Keratinocyte (primary cell): ENCODE data around the gene FLT3. TPM values are rescaled to one million over a fixed set of nuclear protein-coding genes. Genes with fewer than 3 reads are reported as not detected.
"Not testable (repeated sequence)": the region's sequence is repeated elsewhere in the genome, so short reads cannot be mapped to it uniquely, and the experiment has no call there.

Experiments
- DNase-seq: peaks from one replicate; pipeline ENCODE4 v3.0.0-alpha.2; 2011; ENCODE audit warnings: low read depth, missing footprints, low spot score
- FAIRE-seq: peaks from 2 replicates; lab custom pipeline; 2011; peaks lifted over from hg19 to GRCh38; lab: Jason Lieb, UNC
- H2AFZ ChIP-seq: 2 replicates; pipeline ENCODE4 v1.6.0; 2012; ENCODE audit warnings: low read length, control low read depth, inconsistent platforms; ENCODE audit not compliant: control insufficient read depth
- H3K27ac ChIP-seq: 2 replicates; pipeline ENCODE4 v1.5.1; 2011; ENCODE audit warnings: low read length; ENCODE audit not compliant: control insufficient read depth, insufficient read depth
- H3K27me3 ChIP-seq: 3 replicates; pipeline ENCODE4 v1.6.0; 2011; ENCODE audit warnings: low read length; ENCODE audit not compliant: control insufficient read depth, insufficient read depth; ENCODE audit errors: extremely low read depth
- H3K36me3 ChIP-seq, 2 experiments: 2 replicates in 1 of 2; 3 replicates in 1 of 2; pipeline ENCODE4 v1.5.1; 2011; ENCODE audit warnings: low read length in 2 of 2, mild to moderate bottlenecking in 1 of 2; ENCODE audit not compliant: control insufficient read depth in 2 of 2, insufficient read depth in 2 of 2; ENCODE audit errors: extremely low read depth in 1 of 2
- H3K4me1 ChIP-seq: 3 replicates; pipeline ENCODE4 v1.5.1; 2011; ENCODE audit warnings: low read length; ENCODE audit not compliant: control insufficient read depth, insufficient read depth; ENCODE audit errors: extremely low read depth
- H3K4me2 ChIP-seq: 3 replicates; pipeline ENCODE4 v1.6.0; 2011; ENCODE audit warnings: low read depth, low read length; ENCODE audit not compliant: control insufficient read depth, insufficient read depth; ENCODE audit errors: extremely low read depth
- H3K4me3 ChIP-seq, 3 experiments: fragments of 200-600 bp in 1 of 3; sonication (generic) in 1 of 3; 2 replicates in 2 of 3; 3 replicates in 1 of 3; pipeline ENCODE4 v1.5.1; 2011 to 2016; ENCODE audit warnings: low read length in 3 of 3, mild to moderate bottlenecking in 3 of 3, control low read depth in 2 of 3, inconsistent platforms in 1 of 3, low read depth in 1 of 3, mixed read lengths in 1 of 3, mixed run types in 1 of 3, moderate library complexity in 1 of 3; ENCODE audit not compliant: control insufficient read depth in 2 of 3, insufficient read depth in 2 of 3; ENCODE audit errors: extremely low read depth in 1 of 3
- H3K79me2 ChIP-seq: 2 replicates; pipeline ENCODE4 v1.6.0; 2012; ENCODE audit warnings: low read length; ENCODE audit not compliant: control insufficient read depth, insufficient read depth
- H3K9ac ChIP-seq: 3 replicates; pipeline ENCODE4 v1.6.0; 2011; ENCODE audit warnings: low read length; ENCODE audit not compliant: control insufficient read depth, insufficient read depth; ENCODE audit errors: extremely low read depth
- H3K9me1 ChIP-seq: 3 replicates; pipeline ENCODE4 v1.6.0; 2011; ENCODE audit warnings: low read length; ENCODE audit not compliant: control insufficient read depth, insufficient read depth; ENCODE audit errors: extremely low read depth
- H3K9me3 ChIP-seq: 2 replicates; pipeline ENCODE4 v1.5.1; 2012; ENCODE audit warnings: low read depth, low read length; ENCODE audit not compliant: control insufficient read depth
- H4K20me1 ChIP-seq: 3 replicates; pipeline ENCODE4 v1.6.0; 2011; ENCODE audit warnings: low read length; ENCODE audit not compliant: control insufficient read depth, insufficient read depth; ENCODE audit errors: extremely low read depth
- CTCF ChIP-seq, 3 experiments: IDR thresholded peaks in 1 of 3; conservative IDR thresholded peaks in 1 of 3; optimal IDR thresholded peaks in 1 of 3; 2 replicates in 2 of 3; 3 replicates in 1 of 3; pipeline versions ENCODE3 to v1.5.1; 2011; ENCODE audit warnings: low read length in 3 of 3, mild to moderate bottlenecking in 3 of 3, moderate library complexity in 2 of 3, control low read depth in 1 of 3, inconsistent platforms in 1 of 3; ENCODE audit not compliant: insufficient read depth in 2 of 3; ENCODE audit errors: extremely low read depth in 1 of 3
- EZH2 ChIP-seq: IDR thresholded peaks from one replicate; pipeline ENCODE4 v1.6.1; 2012; ENCODE audit warnings: inconsistent platforms, mild to moderate bottlenecking, low read length, moderate library complexity
- dilution Hi-C: fragments of 300-500 bp; cut with MboI; formaldehyde crosslinking; loops from one replicate; pipeline ENCODE4 v1.7.0; 2020; ENCODE audit warnings: low sequenced_read_pairs; ENCODE audit not compliant: extremely low pct_ligation_motif_present
- polyA plus RNA-seq, 5 experiments: library from polyadenylated mRNA; depleted of rRNA in 3 of 5; stranded (reverse) in 3 of 5; stranded (forward) in 1 of 5; unstranded in 1 of 5; fragments of >200 nt; gene quantifications; 1 replicate in 1 of 5; 2 replicates in 3 of 5; 3 replicates in 1 of 5; pipeline versions ENCODE4 v1.2.1 to v1.2.3, GENCODE V29; 2011 to 2012; ENCODE audit warnings: missing spikeins in 2 of 5, low read depth in 1 of 5, low replicate concordance in 1 of 5

FLT3 gene
- polyA plus RNA-seq, 1 donor (not counting 4 experiments of a cell fraction or from before 2014, with no cell fraction given), result not detected

GRCh38 chr13:28035146-28035782 is 65.1 kb downstream of the FLT3 start:
- no peaks in the 10 kb centered on the region for H3K9me1 ChIP-seq
- no peaks in the 10 kb centered on the region for H3K27me3 ChIP-seq
- dilution Hi-C loops, result no loop called here
- H3K27ac ChIP-seq, result no peak overlapping the region
- no peak overlapping the region for H2AFZ ChIP-seq
- H3K79me2 ChIP-seq, result no peaks in the 10 kb centered on the region
- H3K4me2 ChIP-seq, result no peak overlapping the region
- no peak overlapping the region for H3K4me3 ChIP-seq
- no peak overlapping the region for H3K9ac ChIP-seq
- no peaks in the 10 kb centered on the region for H3K9me3 ChIP-seq
- no peak for DNase-seq
- no peaks in the 10 kb centered on the region for H4K20me1 ChIP-seq
- TF ChIP-seq EZH2 (no peak), CTCF (optimal IDR thresholded peaks at IDR 0.05 in 1 of 3, IDR thresholded peaks at IDR 0.05 in 1 of 3, conservative IDR thresholded peaks at IDR 0.05 in 1 of 3; ENCODE audit: extremely low read depth in 1 of 3, insufficient read depth in 2 of 3, low read length in 3 of 3) (no peak)
- H3K36me3 ChIP-seq, result no peaks in the 10 kb centered on the region
- no peaks in the 10 kb centered on the region for H3K4me1 ChIP-seq
- FAIRE-seq, result no peak

GRCh38 chr13:28033894-28034655 is 66.3 kb downstream of the FLT3 start:
- Histone ChIP-seq H3K4me3 (no peak overlapping the region), H2AFZ (no peak overlapping the region), H3K9ac (no peak overlapping the region), H3K79me2 (no peaks in the 10 kb centered on the region), H3K9me1 (no peaks in the 10 kb centered on the region), H3K27ac (no peak overlapping the region), H3K36me3 (no peaks in the 10 kb centered on the region), H3K27me3 (no peaks in the 10 kb centered on the region), H3K4me1 (no peaks in the 10 kb centered on the region), H4K20me1 (no peaks in the 10 kb centered on the region), H3K4me2 (no peak overlapping the region), H3K9me3 (no peaks in the 10 kb centered on the region)
- FAIRE-seq (no peak), DNase-seq (no peak)
- dilution Hi-C loops, result no loop called here
- no peak for TF ChIP-seq EZH2
- no peak for TF ChIP-seq CTCF (optimal IDR thresholded peaks at IDR 0.05 in 1 of 3, IDR thresholded peaks at IDR 0.05 in 1 of 3, conservative IDR thresholded peaks at IDR 0.05 in 1 of 3; ENCODE audit: extremely low read depth in 1 of 3, insufficient read depth in 2 of 3, low read length in 3 of 3)

GRCh38 chr13:28032438-28032837 is 67.9 kb downstream of the FLT3 start:
- H2AFZ ChIP-seq, H3K9ac ChIP-seq, H3K27ac ChIP-seq, H3K27me3 ChIP-seq, H3K9me3 ChIP-seq, H4K20me1 ChIP-seq, H3K4me2 ChIP-seq, H3K79me2 ChIP-seq, dilution Hi-C loops, FAIRE-seq, H3K9me1 ChIP-seq, H3K4me1 ChIP-seq, H3K36me3 ChIP-seq, H3K4me3 ChIP-seq, DNase-seq: not testable (repeated sequence)
